ENCODE measurements around the gene SORBS2.

GRCh38 chr4:185775792-185776555 is 36.0 kb downstream of the SORBS2 start:
- TF ChIP-seq CTCF (IDR thresholded peaks at IDR 0.05; ENCODE audit: borderline replicate concordance, extremely low read depth, low read length, poor library complexity, severe bottlenecking) (no peak), EZH2 (IDR thresholded peaks at IDR 0.05; ENCODE audit: borderline replicate concordance, low read depth, low read length, severe bottlenecking) (no peak)

Measured in DND-41 (cell line).